K562 (cell line): ENCODE results near the gene PHLDB3. TPM values are rescaled to one million over a fixed set of nuclear protein-coding genes. Genes with fewer than 3 reads are reported as not detected.
A peak's percentile ranks its signal among the peaks of the same experiment; 100 is the strongest.

Experiments
- BDP1 ChIP-seq: IDR thresholded peaks from 3 replicates; pipeline ENCODE4 v1.6.1; 2011; ENCODE audit not compliant: insufficient read length, insufficient read depth
- CBFB ChIP-seq: sonication (generic); formaldehyde crosslinking; IDR thresholded peaks from 2 replicates; pipeline ENCODE4 v1.4.0; 2020; ENCODE audit warnings: mild to moderate bottlenecking, missing genetic modification reagents
- CREM ChIP-seq: IDR thresholded peaks from 2 replicates; pipeline ENCODE4 v1.6.1; 2014; ENCODE audit warnings: antibody characterized with exemption, low read depth
- ETS2 ChIP-seq: IDR thresholded peaks from 2 replicates; pipeline ENCODE4 v1.6.1; 2016; ENCODE audit warnings: borderline replicate concordance, missing genetic modification characterization, mild to moderate bottlenecking, moderate library complexity, missing compliant biosample characterization; ENCODE audit not compliant: poor library complexity, severe bottlenecking
- ETV1 ChIP-seq: fragments of 450-650 bp; conservative IDR thresholded peaks from 2 replicates; pipeline ENCODE4 v1.6.1; 2016; ENCODE audit warnings: missing genetic modification characterization, control low read depth, low read depth, missing compliant biosample characterization
- ETV6 ChIP-seq, 3 experiments: fragments of 150-350 bp in 1 of 3; sonication (generic) in 1 of 3; formaldehyde crosslinking in 1 of 3; IDR thresholded peaks; 2 replicates each; pipeline versions ENCODE4 v1.6.1 to v1.8.0; 2014 to 2022; ENCODE audit warnings: borderline replicate concordance in 2 of 3, low read depth in 2 of 3, antibody characterized with exemption in 1 of 3, low read length in 1 of 3, mild to moderate bottlenecking in 1 of 3, missing genetic modification reagents in 1 of 3
- EWSR1 ChIP-seq: fragments of 450-650 bp; IDR thresholded peaks from 2 replicates; pipeline ENCODE4 v1.6.1; 2018; ENCODE audit warnings: borderline replicate concordance, mild to moderate bottlenecking, low read depth, moderate library complexity; ENCODE audit not compliant: partially characterized antibody
- HDAC6 ChIP-seq: IDR thresholded peaks from 2 replicates; pipeline ENCODE4 v1.6.1; 2012; ENCODE audit warnings: low read depth, mild to moderate bottlenecking, control low read depth, inconsistent platforms, low read length, moderate library complexity
- HNRNPH1 ChIP-seq: fragments of 200-400 bp; formaldehyde crosslinking; optimal IDR thresholded peaks from 2 replicates; pipeline ENCODE3; 2017; ENCODE audit warnings: low read depth, mild to moderate bottlenecking, low read length, moderate library complexity
- IRF2 ChIP-seq: sonication (generic); formaldehyde crosslinking; IDR thresholded peaks from 2 replicates; pipeline ENCODE4 v1.8.1; 2022; ENCODE audit warnings: mild to moderate bottlenecking, missing genetic modification reagents
- KAT8 ChIP-seq: fragments of 450-650 bp; IDR thresholded peaks from 2 replicates; pipeline ENCODE4 v1.6.1; 2016; ENCODE audit warnings: low read depth, mild to moderate bottlenecking
- KDM5B ChIP-seq: fragments of 200-600 bp; sonication (generic); IDR thresholded peaks from 2 replicates; pipeline ENCODE4 v1.6.1; 2012; ENCODE audit warnings: low read depth, mild to moderate bottlenecking, moderate library complexity, low read length, control low read depth, inconsistent platforms; ENCODE audit not compliant: insufficient replicate concordance
- KLF16 ChIP-seq: IDR thresholded peaks from 2 replicates; pipeline ENCODE4 v1.6.1; 2016; ENCODE audit warnings: antibody characterized with exemption
- MEIS2 ChIP-seq: fragments of 450-650 bp; IDR thresholded peaks from 2 replicates; pipeline ENCODE4 v1.6.1; 2014; ENCODE audit warnings: mild to moderate bottlenecking; ENCODE audit not compliant: partially characterized antibody
- NFRKB ChIP-seq: fragments of 450-650 bp; IDR thresholded peaks from 2 replicates; pipeline ENCODE4 v1.6.1; 2016; ENCODE audit warnings: low read depth
- PHB ChIP-seq: fragments of 250-450 bp; sonication (Bioruptor Pico); IDR thresholded peaks from 2 replicates; pipeline ENCODE4 v1.5.0; 2021
- SLC30A9 ChIP-seq: fragments of 250-450 bp; sonication (Bioruptor Pico); IDR thresholded peaks from 2 replicates; pipeline ENCODE4 v1.8.0; 2022; ENCODE audit warnings: mild to moderate bottlenecking, moderate library complexity
- TCFL5 ChIP-seq: fragments of 250-450 bp; sonication (Bioruptor Pico); conservative IDR thresholded peaks from 2 replicates; pipeline ENCODE4 v1.6.1; 2021; ENCODE audit warnings: mild to moderate bottlenecking, moderate library complexity, matching md5 sums
- XRCC3 ChIP-seq: fragments of 450-650 bp; IDR thresholded peaks from 2 replicates; pipeline ENCODE4 v1.6.1; 2017; ENCODE audit warnings: mild to moderate bottlenecking, moderate library complexity
- YY1 ChIP-seq, 3 experiments: IDR thresholded peaks; 2 replicates each; pipeline ENCODE4 v1.6.1; 2011; ENCODE audit warnings: low read length in 2 of 3, mild to moderate bottlenecking in 2 of 3, moderate library complexity in 2 of 3, borderline replicate concordance in 1 of 3, control low read depth in 1 of 3, low read depth in 1 of 3; ENCODE audit not compliant: insufficient read depth in 3 of 3, insufficient replicate concordance in 2 of 3, control insufficient read depth in 1 of 3, insufficient read length in 1 of 3; ENCODE audit errors: extremely low read depth in 1 of 3
- ZFP1 ChIP-seq: fragments of 450-650 bp; formaldehyde crosslinking; IDR thresholded peaks from 2 replicates; pipeline ENCODE4 v1.4.0; 2020; ENCODE audit warnings: mild to moderate bottlenecking, mixed read lengths
- ZNF121 ChIP-seq: sonication (generic); formaldehyde crosslinking; conservative IDR thresholded peaks from 2 replicates; pipeline ENCODE4 v1.8.0; 2022; ENCODE audit warnings: missing genetic modification reagents
- ZNF197 ChIP-seq: fragments of 200-800 bp; sonication (Bioruptor generic); IDR thresholded peaks from 2 replicates; pipeline ENCODE4 v1.6.1; 2016; ENCODE audit warnings: low read depth, missing genetic modification characterization, missing compliant biosample characterization
- ZNF644 ChIP-seq: fragments of 200-800 bp; sonication (Bioruptor generic); IDR thresholded peaks from 2 replicates; pipeline ENCODE4 v1.6.1; 2016; ENCODE audit warnings: low read depth, missing genetic modification characterization, missing compliant biosample characterization
- ZNF780A ChIP-seq: fragments of 250-450 bp; sonication (Bioruptor Pico); IDR thresholded peaks from 2 replicates; pipeline ENCODE4 v1.5.0; 2021; ENCODE audit warnings: mild to moderate bottlenecking
- polyA plus RNA-seq, 8 experiments: library from polyadenylated mRNA; depleted of rRNA in 4 of 8; stranded (reverse) in 5 of 8; unstranded in 3 of 8; fragments of >200 nt; fragmentation: Nextera tagmentation in 2 of 8; fragmentation: Illumina TruSeq in 1 of 8; extraction: Ambion mirVana in 2 of 8; extraction: Trizol in 1 of 8; gene quantifications; 2 replicates each; pipeline versions ENCODE4 v1.2.1 to v1.2.3, GENCODE V29; 2011 to 2014; ENCODE audit warnings: inconsistent platforms in 1 of 8, missing spikeins in 1 of 8
- total RNA-seq, 7 experiments: library from RNA; depleted of rRNA in 6 of 7; stranded (reverse); fragments of >200 nt in 6 of 7; fragmentation: Illumina TruSeq in 2 of 7; extraction: Trizol in 2 of 7; gene quantifications; 2 replicates each; pipeline versions ENCODE4 v1.2.1 to v1.2.3, GENCODE V29; 2011 to 2021; ENCODE audit warnings: low replicate concordance in 1 of 7
- TF ChIP-seq, protein P1 (sequence below): fragments of 250-450 bp; sonication (Bioruptor Pico); IDR thresholded peaks from 2 replicates; pipeline ENCODE4 v1.5.0; 2021
- TF ChIP-seq, protein P2 (sequence below): fragments of 450-650 bp; formaldehyde crosslinking; IDR thresholded peaks from 2 replicates; pipeline ENCODE4 v1.4.0; 2022; ENCODE audit warnings: missing genetic modification characterization

The PHLDB3 gene
- total and polyA plus RNA-seq, 9 of the 15 experiments (the other 6 are each of a cell fraction or from before 2014, with no cell fraction given): 0.04 to 23.5 (median 3.9) TPM

- TF ChIP-seq, protein P1, sequence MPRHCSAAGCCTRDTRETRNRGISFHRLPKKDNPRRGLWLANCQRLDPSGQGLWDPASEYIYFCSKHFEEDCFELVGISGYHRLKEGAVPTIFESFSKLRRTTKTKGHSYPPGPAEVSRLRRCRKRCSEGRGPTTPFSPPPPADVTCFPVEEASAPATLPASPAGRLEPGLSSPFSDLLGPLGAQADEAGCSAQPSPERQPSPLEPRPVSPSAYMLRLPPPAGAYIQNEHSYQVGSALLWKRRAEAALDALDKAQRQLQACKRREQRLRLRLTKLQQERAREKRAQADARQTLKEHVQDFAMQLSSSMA: no peak
- TF ChIP-seq ETV6 (IDR thresholded peaks at IDR 0.05; ENCODE audit: borderline replicate concordance in 1 of 2, low read depth in 2 of 2, low read length in 1 of 2): no peak
- no peak for TF ChIP-seq ETV6 (CRISPR knock-in tag; IDR thresholded peaks at IDR 0.05; ENCODE audit: borderline replicate concordance)
- TF ChIP-seq KAT8: no peak
- no peak for TF ChIP-seq HDAC6
- TF ChIP-seq ZNF121 (CRISPR knock-in tag): no peak
- TF ChIP-seq KDM5B: peak; percentile 83
- peak; percentile 97 for TF ChIP-seq CREM
- TF ChIP-seq ZNF197 (CRISPR knock-in tag): no peak
- TF ChIP-seq BDP1: no peak
- peak; percentile 59; the same call in 1 of the 2 replicates for TF ChIP-seq NFRKB
- TF ChIP-seq CBFB (CRISPR knock-in tag): no peak
- no peak for TF ChIP-seq ZNF780A
- TF ChIP-seq IRF2 (CRISPR knock-in tag): no peak
- TF ChIP-seq KLF16: no peak
- no peak for TF ChIP-seq HNRNPH1
- TF ChIP-seq, protein P2, sequence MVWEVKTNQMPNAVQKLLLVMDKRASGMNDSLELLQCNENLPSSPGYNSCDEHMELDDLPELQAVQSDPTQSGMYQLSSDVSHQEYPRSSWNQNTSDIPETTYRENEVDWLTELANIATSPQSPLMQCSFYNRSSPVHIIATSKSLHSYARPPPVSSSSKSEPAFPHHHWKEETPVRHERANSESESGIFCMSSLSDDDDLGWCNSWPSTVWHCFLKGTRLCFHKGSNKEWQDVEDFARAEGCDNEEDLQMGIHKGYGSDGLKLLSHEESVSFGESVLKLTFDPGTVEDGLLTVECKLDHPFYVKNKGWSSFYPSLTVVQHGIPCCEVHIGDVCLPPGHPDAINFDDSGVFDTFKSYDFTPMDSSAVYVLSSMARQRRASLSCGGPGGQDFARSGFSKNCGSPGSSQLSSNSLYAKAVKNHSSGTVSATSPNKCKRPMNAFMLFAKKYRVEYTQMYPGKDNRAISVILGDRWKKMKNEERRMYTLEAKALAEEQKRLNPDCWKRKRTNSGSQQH: no peak
- 0 out of 2 replicates have a peak, but pooled peaks have one; percentile 5 for TF ChIP-seq ETV1 (tag)
- no peak for TF ChIP-seq ZFP1 (CRISPR knock-in tag)
- TF ChIP-seq XRCC3: no peak
- TF ChIP-seq TCFL5 (CRISPR knock-in tag): no peak
- no peak for TF ChIP-seq SLC30A9 (CRISPR knock-in tag)
- TF ChIP-seq YY1 (IDR thresholded peaks at IDR 0.05; ENCODE audit: borderline replicate concordance in 1 of 3, control insufficient read depth in 1 of 3, extremely low read depth in 1 of 3, insufficient read depth in 3 of 3, insufficient read length in 1 of 3, insufficient replicate concordance in 2 of 3, low read depth in 1 of 3, low read length in 2 of 3): peak; percentile 23 to 87 (median 78)
- TF ChIP-seq ETS2: no peak
- no peak for TF ChIP-seq PHB
- peak; percentile 81 for TF ChIP-seq MEIS2
- no peak for TF ChIP-seq ZNF644 (tag)
- TF ChIP-seq EWSR1: no peak
Observed at GRCh38 chr19:43474986-43475705, 29.4 kb downstream of the PHLDB3 start (continued).
